Measurements from ENCODE around the gene TIMM8A.
A peak's percentile ranks its signal among the peaks of the same experiment; 100 is the strongest.

TIMM8A gene, protein sequence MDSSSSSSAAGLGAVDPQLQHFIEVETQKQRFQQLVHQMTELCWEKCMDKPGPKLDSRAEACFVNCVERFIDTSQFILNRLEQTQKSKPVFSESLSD

GRCh38 chrX:101348452-101349192 is at the start of gene TIMM8A:
TIMM8A (minus strand) TSS chrX:101348742; CDS start chrX:101348664, 78 bp downstream.
- peak; percentile 69 for DNase-seq (ENCODE audit: low read depth)
- TF ChIP-seq, protein P1, sequence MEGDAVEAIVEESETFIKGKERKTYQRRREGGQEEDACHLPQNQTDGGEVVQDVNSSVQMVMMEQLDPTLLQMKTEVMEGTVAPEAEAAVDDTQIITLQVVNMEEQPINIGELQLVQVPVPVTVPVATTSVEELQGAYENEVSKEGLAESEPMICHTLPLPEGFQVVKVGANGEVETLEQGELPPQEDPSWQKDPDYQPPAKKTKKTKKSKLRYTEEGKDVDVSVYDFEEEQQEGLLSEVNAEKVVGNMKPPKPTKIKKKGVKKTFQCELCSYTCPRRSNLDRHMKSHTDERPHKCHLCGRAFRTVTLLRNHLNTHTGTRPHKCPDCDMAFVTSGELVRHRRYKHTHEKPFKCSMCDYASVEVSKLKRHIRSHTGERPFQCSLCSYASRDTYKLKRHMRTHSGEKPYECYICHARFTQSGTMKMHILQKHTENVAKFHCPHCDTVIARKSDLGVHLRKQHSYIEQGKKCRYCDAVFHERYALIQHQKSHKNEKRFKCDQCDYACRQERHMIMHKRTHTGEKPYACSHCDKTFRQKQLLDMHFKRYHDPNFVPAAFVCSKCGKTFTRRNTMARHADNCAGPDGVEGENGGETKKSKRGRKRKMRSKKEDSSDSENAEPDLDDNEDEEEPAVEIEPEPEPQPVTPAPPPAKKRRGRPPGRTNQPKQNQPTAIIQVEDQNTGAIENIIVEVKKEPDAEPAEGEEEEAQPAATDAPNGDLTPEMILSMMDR (IDR thresholded peaks at IDR 0.05; ENCODE audit: low read length, missing control alignments): no peak
- H3K4me3 ChIP-seq (replicated peaks; ENCODE audit: low read depth, low read length): peak within 1 kb of the TSS; percentile 76

GRCh38 chrX:101397779-101398178 is 49.2 kb upstream of the TIMM8A start:
- no peak overlapping the region for H3K4me3 ChIP-seq (replicated peaks; ENCODE audit: low read depth, low read length)
- TF ChIP-seq, protein P1 (IDR thresholded peaks at IDR 0.05; ENCODE audit: low read length, missing control alignments): no peak
- no peak for DNase-seq (ENCODE audit: low read depth)

DNA sequence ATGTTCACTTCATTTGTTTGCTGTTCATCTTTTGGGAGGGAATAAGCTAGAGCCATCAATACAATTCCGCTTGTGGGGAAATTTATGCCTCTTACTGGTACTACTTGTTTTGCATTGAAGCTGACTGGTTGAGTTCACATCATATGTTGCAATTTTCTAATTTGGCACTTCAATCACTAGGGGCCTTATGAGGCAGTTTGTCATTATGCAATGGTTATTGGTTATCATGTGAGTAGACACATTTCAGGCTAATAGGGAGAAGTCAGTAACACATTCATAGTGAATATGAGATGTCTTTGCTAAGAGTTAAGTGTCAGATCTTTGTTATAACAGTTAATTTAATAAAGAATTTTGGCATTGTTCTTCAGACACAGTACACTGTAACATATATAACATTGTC is 47.2 kb upstream of the TIMM8A start:
- H3K4me3 ChIP-seq (replicated peaks; ENCODE audit: low read depth, low read length): no peak overlapping the region
- no peak for DNase-seq (ENCODE audit: low read depth)
- TF ChIP-seq, protein P1 (IDR thresholded peaks at IDR 0.05; ENCODE audit: low read length, missing control alignments): no peak

DNA sequence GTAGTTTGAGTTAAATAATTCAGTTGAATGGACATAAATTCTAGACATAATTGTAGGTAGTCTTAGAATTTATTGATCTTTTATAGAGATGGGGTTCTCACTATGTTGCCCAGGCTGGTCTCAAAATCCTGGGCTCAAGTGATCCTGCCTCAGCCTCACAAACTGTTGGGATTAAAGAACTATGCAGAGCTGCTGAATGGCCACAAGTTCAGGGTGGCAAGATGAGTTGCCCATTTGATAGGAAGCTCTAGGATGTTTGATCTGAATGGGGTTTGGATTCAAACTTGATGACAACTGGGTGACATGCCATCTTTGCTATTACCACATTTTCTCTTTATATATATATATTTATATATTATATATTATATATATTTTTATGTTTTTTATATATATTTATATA is 45.8 kb upstream of the TIMM8A start:
- DNase-seq (ENCODE audit: low read depth): no peak
- TF ChIP-seq, protein P1 (IDR thresholded peaks at IDR 0.05; ENCODE audit: low read length, missing control alignments): no peak
- no peak overlapping the region for H3K4me3 ChIP-seq (replicated peaks; ENCODE audit: low read depth, low read length)

GRCh38 chrX:101393530-101394305 is 45.2 kb upstream of the TIMM8A start:
- DNase-seq (ENCODE audit: low read depth): no peak
- no peak overlapping the region for H3K4me3 ChIP-seq (replicated peaks; ENCODE audit: low read depth, low read length)
- TF ChIP-seq, protein P1 (IDR thresholded peaks at IDR 0.05; ENCODE audit: low read length, missing control alignments): no peak

DNA sequence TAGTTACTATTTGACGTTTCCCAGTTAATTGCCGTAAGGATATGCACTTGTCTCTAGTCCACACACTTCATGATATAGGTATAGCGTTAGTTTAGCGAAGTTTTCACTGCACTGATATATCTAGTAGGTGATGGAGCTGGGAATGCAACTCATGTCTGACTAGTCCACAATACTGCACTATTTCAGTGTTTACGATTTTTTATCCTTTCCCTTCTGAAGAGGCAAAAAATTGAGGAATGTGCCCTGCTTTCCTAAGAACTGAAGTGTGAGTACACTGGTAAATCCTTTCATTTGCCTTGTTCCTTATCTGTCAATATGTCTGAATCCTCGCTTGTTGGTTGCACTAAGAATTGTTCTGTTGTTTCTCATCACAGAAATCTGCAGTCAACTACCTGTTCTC is 43.3 kb upstream of the TIMM8A start:
- DNase-seq (ENCODE audit: low read depth): no peak
- TF ChIP-seq, protein P1 (IDR thresholded peaks at IDR 0.05; ENCODE audit: low read length, missing control alignments): no peak
- H3K4me3 ChIP-seq (replicated peaks; ENCODE audit: low read depth, low read length): peak overlapping the region; percentile 77
